Measurements from ENCODE around the gene ID3. TPM values are rescaled to one million over a fixed set of nuclear protein-coding genes. Genes with fewer than 3 reads are reported as not detected.
A peak's percentile ranks its signal among the peaks of the same experiment; 100 is the strongest.

ID3 gene
- total and polyA plus RNA-seq, 9 of the 15 experiments (the other 6 are each of a cell fraction or from before 2014, with no cell fraction given), result 6.8 to 59.8 (median 23.5) TPM

GRCh38 chr1:23558140-23558871 lies 995 bp downstream of the ID3 start:
- H3K27me3 ChIP-seq (ENCODE audit: control insufficient read depth in 2 of 2, insufficient read depth in 2 of 2, low read length in 2 of 2), result no peaks in the 10 kb centered on the region
- peak overlapping the region; percentile 74 for H3K4me3 ChIP-seq
- intact Hi-C loops (cut with micrococcal nuclease), result loop anchor here (5.0 kb wide), 2 partner anchors 39 to 184 kb away; partner anchors contain the start of gene ELOA
- in situ Hi-C loops (cut with MboI), result no loop called here
- POLR2A ChIA-PET, result interaction anchor here (0.5 to 3.9 kb wide), 30 partner anchors 8 to 189 kb away, joined by 3 to 29 read pairs (median 3); partner anchors contain the start of genes E2F2 and RPL11
- DNase-seq (ENCODE audit: extremely low read depth in 1 of 4, low spot score in 3 of 4) (peak; percentile 81 to 93 (median 88)), ATAC-seq (peak; percentile 63), FAIRE-seq (peak; percentile 74)
- H3K4me1 ChIP-seq (replicated peaks in 1 of 2; ENCODE audit: control insufficient read depth in 2 of 2, insufficient read depth in 2 of 2, low read length in 2 of 2), result peaks cover 69 to 72% of the 10 kb centered on the region in 2 experiments
- H3K4me2 ChIP-seq (ENCODE audit: insufficient read depth, low read length), result peak overlapping the region; percentile 97
- peak overlapping the region; percentile 70 to 95 for H3K9ac ChIP-seq (ENCODE audit: insufficient read depth in 1 of 2, low read depth in 2 of 2, low read length in 2 of 2)
- no peaks in the 10 kb centered on the region for H4K20me1 ChIP-seq (replicated peaks; ENCODE audit: control insufficient read depth, insufficient read depth, low read length)
- peak overlapping the region; percentile 80 for H2AFZ ChIP-seq (ENCODE audit: low read depth, low read length)
- CTCF ChIA-PET (ENCODE audit: low intra/inter-chr PET ratio), result interaction anchor here (1.0 kb wide), 1 partner anchor 79 kb away, joined by 3 read pairs; no protein-coding TSS in a partner anchor
- H3K79me2 ChIP-seq (ENCODE audit: control insufficient read depth, insufficient read depth, low read length), result peaks cover 41% of the 10 kb centered on the region
- BruUV-seq (replicated peaks), result no TSS peak
- H3K27ac ChIP-seq (ENCODE audit: extremely low read depth, low read depth, low read length), result peak overlapping the region; percentile 80
- no peaks in the 10 kb centered on the region for H3K9me3 ChIP-seq (replicated peaks; ENCODE audit: control insufficient read depth, insufficient read depth, low read depth, low read length)
- no peaks in the 10 kb centered on the region for H3K9me1 ChIP-seq (ENCODE audit: control insufficient read depth, insufficient read depth, low read length)
- 1% methylated on average over 34 of the region's 34 CpGs for WGBS (ENCODE audit: insufficient coverage, low coverage, missing lambda C conversion rate)
- peaks cover 19% of the 10 kb centered on the region for H3K36me3 ChIP-seq (ENCODE audit: control insufficient read depth, insufficient read depth, low read length)
- TF ChIP-seq SNIP1 (IDR thresholded peaks at IDR 0.05; ENCODE audit: low read depth) (no peak), ZNF24 (IDR thresholded peaks at IDR 0.05) (peak; percentile 22; the same call in 1 of the 2 replicates), ZNF354B (CRISPR knock-in tag; IDR thresholded peaks at IDR 0.05) (no peak), ZNF695 (CRISPR knock-in tag; IDR thresholded peaks at IDR 0.05) (no peak), USF1 (CRISPR knock-in tag; IDR thresholded peaks at IDR 0.05) (no peak), CREB3 (tag; conservative IDR thresholded peaks at IDR 0.05; ENCODE audit: low read depth) (no peak), GATA2 (CRISPR knock-in tag; IDR thresholded peaks at IDR 0.05) (no peak), ZNF699 (CRISPR knock-in tag; IDR thresholded peaks at IDR 0.05; ENCODE audit: insufficient replicate concordance) (no peak), MYBL2 (IDR thresholded peaks at IDR 0.05; ENCODE audit: low read depth) (no peak), MYBL2 (CRISPR knock-in tag; IDR thresholded peaks at IDR 0.05; ENCODE audit: borderline replicate concordance) (no peak), NR1H2 (CRISPR knock-in tag; IDR thresholded peaks at IDR 0.05) (no peak)
- TF ChIP-seq, protein P1, sequence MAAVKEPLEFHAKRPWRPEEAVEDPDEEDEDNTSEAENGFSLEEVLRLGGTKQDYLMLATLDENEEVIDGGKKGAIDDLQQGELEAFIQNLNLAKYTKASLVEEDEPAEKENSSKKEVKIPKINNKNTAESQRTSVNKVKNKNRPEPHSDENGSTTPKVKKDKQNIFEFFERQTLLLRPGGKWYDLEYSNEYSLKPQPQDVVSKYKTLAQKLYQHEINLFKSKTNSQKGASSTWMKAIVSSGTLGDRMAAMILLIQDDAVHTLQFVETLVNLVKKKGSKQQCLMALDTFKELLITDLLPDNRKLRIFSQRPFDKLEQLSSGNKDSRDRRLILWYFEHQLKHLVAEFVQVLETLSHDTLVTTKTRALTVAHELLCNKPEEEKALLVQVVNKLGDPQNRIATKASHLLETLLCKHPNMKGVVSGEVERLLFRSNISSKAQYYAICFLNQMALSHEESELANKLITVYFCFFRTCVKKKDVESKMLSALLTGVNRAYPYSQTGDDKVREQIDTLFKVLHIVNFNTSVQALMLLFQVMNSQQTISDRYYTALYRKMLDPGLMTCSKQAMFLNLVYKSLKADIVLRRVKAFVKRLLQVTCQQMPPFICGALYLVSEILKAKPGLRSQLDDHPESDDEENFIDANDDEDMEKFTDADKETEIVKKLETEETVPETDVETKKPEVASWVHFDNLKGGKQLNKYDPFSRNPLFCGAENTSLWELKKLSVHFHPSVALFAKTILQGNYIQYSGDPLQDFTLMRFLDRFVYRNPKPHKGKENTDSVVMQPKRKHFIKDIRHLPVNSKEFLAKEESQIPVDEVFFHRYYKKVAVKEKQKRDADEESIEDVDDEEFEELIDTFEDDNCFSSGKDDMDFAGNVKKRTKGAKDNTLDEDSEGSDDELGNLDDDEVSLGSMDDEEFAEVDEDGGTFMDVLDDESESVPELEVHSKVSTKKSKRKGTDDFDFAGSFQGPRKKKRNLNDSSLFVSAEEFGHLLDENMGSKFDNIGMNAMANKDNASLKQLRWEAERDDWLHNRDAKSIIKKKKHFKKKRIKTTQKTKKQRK (IDR thresholded peaks at IDR 0.05; ENCODE audit: borderline replicate concordance, low read depth, low read length), result no peak
- TF ChIP-seq, protein P2, sequence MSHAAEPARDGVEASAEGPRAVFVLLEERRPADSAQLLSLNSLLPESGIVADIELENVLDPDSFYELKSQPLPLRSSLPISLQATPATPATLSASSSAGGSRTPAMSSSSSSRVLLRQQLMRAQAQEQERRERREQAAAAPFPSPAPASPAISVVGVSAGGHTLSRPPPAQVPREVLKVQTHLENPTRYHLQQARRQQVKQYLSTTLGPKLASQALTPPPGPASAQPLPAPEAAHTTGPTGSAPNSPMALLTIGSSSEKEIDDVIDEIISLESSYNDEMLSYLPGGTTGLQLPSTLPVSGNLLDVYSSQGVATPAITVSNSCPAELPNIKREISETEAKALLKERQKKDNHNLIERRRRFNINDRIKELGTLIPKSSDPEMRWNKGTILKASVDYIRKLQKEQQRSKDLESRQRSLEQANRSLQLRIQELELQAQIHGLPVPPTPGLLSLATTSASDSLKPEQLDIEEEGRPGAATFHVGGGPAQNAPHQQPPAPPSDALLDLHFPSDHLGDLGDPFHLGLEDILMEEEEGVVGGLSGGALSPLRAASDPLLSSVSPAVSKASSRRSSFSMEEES (CRISPR knock-in tag; IDR thresholded peaks at IDR 0.05), result no peak
